ENCODE data around the gene HPS6.

HPS6 gene

DNA sequence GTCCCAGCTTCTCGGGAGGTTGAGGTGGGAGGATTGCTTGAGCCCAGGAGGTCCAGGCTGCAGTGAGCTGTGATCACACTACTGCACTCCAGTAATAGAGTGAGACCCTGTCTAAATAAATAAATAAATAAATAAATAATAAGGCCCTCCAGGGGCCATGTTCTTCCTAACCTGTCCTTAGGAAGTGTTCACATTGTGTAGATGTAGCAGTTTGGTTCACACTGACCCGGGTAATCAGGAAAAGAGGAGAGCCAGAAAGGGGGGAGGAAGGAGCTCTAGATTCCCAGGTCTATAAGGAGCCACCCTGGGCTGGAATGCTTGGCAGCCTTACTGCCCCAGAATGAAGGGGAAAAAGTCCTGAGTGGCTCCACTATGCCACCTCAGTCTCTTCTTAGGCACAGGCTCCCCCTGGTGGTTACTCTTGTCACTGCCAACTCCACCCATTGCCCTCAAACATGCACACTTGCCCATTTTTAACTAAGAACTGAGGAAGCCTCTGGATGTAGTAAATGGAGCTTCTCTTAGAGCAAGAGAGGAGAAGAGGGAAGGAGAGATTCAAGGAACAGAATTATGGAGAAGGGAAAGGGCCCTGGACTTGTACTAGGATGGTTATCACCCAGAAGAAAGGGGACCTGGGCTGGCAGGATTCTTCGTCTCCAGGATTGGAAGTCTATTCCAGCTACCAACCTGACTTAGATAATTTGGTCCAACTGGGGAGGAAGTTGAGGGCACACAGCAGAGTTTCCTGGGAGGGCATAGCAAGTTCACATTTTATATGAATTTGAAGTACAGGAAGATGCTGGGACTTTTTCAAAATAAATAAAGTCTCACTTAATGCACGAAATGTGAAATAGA lies 7.8 kb downstream of the HPS6 start:
- TF ChIP-seq, protein P1, sequence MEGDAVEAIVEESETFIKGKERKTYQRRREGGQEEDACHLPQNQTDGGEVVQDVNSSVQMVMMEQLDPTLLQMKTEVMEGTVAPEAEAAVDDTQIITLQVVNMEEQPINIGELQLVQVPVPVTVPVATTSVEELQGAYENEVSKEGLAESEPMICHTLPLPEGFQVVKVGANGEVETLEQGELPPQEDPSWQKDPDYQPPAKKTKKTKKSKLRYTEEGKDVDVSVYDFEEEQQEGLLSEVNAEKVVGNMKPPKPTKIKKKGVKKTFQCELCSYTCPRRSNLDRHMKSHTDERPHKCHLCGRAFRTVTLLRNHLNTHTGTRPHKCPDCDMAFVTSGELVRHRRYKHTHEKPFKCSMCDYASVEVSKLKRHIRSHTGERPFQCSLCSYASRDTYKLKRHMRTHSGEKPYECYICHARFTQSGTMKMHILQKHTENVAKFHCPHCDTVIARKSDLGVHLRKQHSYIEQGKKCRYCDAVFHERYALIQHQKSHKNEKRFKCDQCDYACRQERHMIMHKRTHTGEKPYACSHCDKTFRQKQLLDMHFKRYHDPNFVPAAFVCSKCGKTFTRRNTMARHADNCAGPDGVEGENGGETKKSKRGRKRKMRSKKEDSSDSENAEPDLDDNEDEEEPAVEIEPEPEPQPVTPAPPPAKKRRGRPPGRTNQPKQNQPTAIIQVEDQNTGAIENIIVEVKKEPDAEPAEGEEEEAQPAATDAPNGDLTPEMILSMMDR (IDR thresholded peaks at IDR 0.05; ENCODE audit: low read length, missing control alignments), result peak; percentile 98
- no peak overlapping the region for H3K4me3 ChIP-seq (replicated peaks; ENCODE audit: low read depth, low read length)

DNA sequence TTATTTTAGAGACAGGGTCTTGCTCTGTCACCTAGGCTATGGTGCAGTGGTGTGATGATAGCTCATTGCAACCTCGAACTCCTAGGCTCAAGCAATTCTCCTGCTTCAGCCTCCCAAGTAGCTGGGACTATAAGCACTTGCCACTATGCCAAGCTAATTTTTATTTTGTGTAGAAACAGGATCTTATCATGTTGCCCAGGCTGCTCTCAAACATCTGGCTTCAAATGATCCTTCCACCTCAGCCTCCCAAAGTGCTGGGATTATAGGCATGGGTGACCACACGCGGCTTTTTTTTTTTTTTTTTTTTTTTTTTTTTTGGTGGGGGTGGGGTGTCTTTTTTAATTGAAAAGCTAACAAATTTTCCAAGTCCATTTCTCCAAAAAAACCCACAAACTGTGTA lies 18.4 kb downstream of the HPS6 start:
- no peak for DNase-seq (ENCODE audit: low read depth)
- TF ChIP-seq, protein P1 (IDR thresholded peaks at IDR 0.05; ENCODE audit: low read length, missing control alignments), result no peak
- H3K4me3 ChIP-seq (replicated peaks; ENCODE audit: low read depth, low read length), result no peak overlapping the region

More for the DNA sequence above, 7.8 kb downstream of the HPS6 start:
- DNase-seq (ENCODE audit: low read depth), result peak; percentile 87

DNA sequence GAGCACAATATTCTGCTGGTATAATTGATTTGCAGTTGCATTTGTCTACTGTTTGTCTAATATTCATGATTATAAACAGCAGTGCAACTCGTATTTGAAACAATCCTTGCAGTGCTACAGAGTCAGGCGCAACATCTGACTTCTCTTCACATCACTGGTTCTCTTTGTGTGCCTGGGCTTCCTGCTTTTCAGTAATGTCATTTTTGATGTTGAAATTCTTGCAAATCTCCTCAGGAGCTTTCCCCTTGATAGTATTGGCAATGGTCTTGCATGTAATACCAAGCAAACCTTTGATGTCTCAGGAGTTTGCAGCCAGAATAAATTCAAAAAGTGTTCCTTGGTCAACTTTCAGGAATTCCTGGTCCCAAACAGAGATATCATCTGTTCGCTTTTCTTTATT lies 20.2 kb downstream of the HPS6 start:
- TF ChIP-seq, protein P1 (IDR thresholded peaks at IDR 0.05; ENCODE audit: low read length, missing control alignments), result no peak

DNA sequence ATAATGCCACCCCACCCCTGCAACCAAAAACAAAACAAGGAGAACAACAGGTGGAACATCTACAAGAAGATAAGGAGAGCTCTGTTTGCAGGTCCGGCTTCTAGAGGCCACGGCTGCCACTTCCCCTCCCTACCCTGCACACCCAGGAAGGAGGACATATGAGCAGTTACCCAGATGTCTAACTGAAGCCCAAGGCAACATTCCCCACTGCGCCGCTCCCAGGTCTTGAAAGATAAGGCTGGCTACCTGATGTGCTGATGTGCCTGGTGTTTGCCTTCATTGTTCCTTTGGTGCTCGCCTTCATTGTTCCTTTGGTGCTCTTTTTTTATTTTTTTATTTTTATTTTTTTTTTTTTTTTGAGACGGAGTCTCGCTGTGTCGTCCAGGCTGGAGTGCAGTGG lies 21.0 kb downstream of the HPS6 start:
- TF ChIP-seq, protein P1 (IDR thresholded peaks at IDR 0.05; ENCODE audit: low read length, missing control alignments), result no peak
- H3K4me3 ChIP-seq (replicated peaks; ENCODE audit: low read depth, low read length), result no peak overlapping the region
- no peak for DNase-seq (ENCODE audit: low read depth)

More for the DNA sequence above, 20.2 kb downstream of the HPS6 start:
- DNase-seq (ENCODE audit: low read depth), result peak; percentile 30
- no peak overlapping the region for H3K4me3 ChIP-seq (replicated peaks; ENCODE audit: low read depth, low read length)

DNA sequence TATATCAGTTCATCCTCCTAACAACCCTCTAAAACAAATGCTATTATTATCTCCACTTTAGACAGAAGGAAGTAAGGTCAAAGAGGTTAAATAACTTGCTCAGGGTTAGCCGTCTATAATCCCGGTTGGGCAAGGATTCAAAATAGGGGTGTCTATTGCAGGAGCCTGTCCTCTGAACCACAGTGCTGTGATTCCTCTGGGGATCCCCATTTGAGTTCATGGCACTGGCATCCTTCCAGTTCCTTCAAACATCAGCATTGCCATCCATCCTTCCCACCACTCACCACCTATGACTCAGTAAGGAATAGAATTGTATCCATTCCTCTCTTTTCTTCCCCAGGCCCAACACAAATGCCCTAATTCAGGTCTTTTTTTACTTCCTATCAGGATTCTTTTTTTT lies 25.6 kb downstream of the HPS6 start:
- TF ChIP-seq, protein P1 (IDR thresholded peaks at IDR 0.05; ENCODE audit: low read length, missing control alignments), result no peak
- DNase-seq (ENCODE audit: low read depth), result no peak
- no peak overlapping the region for H3K4me3 ChIP-seq (replicated peaks; ENCODE audit: low read depth, low read length)

DNA sequence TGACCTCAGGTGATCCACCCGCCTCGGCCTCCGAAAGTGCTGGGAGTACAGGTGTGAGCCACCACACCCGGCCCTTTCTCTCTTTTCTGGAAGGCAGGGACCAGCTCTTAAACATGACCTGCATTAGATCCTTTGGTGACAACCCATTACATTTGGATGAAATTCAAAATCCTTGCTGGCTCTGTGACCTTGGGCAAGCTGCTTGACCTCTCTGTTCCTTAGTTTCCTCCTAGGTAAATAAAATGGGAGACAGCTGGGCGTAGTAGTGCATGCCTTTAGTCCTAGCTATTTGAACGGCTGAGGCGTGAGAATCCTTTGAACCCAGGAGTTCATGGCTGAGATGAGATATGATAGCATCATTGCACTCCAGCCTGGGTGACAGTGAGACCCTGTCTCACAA lies 31.3 kb downstream of the HPS6 start:
- TF ChIP-seq, protein P1 (IDR thresholded peaks at IDR 0.05; ENCODE audit: low read length, missing control alignments), result no peak
- no peak for DNase-seq (ENCODE audit: low read depth)
- H3K4me3 ChIP-seq (replicated peaks; ENCODE audit: low read depth, low read length), result no peak overlapping the region

DNA sequence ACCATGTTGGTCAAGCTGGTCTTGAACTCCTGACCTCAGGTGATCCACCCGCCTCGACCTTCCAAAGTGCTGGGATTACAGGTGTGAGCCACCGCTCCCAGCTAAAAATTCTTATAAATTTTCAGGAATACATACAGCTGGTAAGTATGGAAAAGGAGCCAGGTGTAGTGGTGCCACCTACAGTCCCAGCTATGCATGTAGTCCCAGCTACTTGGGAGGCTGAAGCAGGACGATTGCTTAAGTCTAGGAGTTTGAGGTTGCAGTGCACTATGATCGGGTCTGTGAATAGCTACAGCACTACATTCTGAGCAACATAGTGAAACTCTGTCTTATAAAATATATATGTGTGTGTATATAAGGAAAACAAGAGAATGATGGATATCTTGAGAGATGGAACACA lies 36.0 kb downstream of the HPS6 start:
- TF ChIP-seq, protein P1 (IDR thresholded peaks at IDR 0.05; ENCODE audit: low read length, missing control alignments), result no peak
- no peak overlapping the region for H3K4me3 ChIP-seq (replicated peaks; ENCODE audit: low read depth, low read length)
- no peak for DNase-seq (ENCODE audit: low read depth)

Measured in fibroblast of pulmonary artery (primary cell).